ENCODE data around the gene RINL. TPM values are rescaled to one million over a fixed set of nuclear protein-coding genes. Genes with fewer than 3 reads are reported as not detected.
A peak's percentile ranks its signal among the peaks of the same experiment; 100 is the strongest.

Gene RINL
- total and polyA plus RNA-seq, 8 donors, result 6.5 to 26.2 (median 10.6) TPM

GRCh38 chr19:38869836-38870607 is 8.1 kb downstream of the RINL start:
- WGBS, 2 donors, result 18 to 24% methylated on average over 42 to 62 of the region's 62 CpGs

DNA sequence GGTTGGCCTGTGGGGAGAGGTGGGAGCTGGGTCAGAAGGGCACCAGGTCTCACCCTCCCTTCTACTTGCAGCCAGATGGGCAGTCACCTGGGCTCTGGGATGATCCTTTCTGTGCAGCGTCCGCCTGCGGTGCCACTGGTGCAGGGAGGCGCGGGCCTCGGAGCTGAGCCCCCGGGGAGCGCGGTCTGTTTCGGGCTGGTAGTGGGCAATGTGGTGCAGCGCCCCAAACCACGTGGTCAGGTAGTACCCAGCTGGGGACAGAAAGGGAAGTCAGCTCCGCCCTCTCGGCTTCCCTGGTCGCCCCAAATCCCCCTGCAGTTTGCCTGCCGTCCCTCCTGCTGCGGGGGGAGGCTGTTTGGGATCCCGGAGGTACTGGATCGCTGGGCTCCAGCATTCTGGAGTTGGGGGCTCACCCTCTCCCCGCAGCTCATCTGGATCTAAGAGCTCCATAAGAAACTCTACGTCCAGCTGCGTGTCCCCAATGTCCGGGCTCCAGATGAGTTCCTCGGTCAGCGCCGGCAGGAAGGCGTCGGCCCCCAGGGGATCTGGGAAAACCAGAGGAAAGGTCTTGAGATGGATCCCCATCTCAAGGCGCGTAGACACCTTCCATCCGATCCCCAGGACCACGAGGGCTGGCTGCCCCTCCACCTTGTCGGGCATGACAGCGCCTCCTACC is 8.8 kb downstream of the RINL start:
- Histone ChIP-seq H3K4me1 (peaks cover 3 to 16% (median 9%) of the 10 kb centered on the region in 3 donors), H3K4me3 (peak overlapping the region; percentile 20 to 68 (median 44)), H3K9me3 (no peaks in the 10 kb centered on the region), H3K27ac (peak overlapping the region in 1 of 4 donors; percentile 37), H3K36me3 (no peaks in the 10 kb centered on the region), H3K27me3 (no peaks in the 10 kb centered on the region)
- FAIRE-seq (no peak), DNase-seq (peak in 4 of 6 donors; percentile 41 to 71 (median 58)), ATAC-seq (peak; percentile 40 to 72 (median 55))
- TF ChIP-seq, protein P1, sequence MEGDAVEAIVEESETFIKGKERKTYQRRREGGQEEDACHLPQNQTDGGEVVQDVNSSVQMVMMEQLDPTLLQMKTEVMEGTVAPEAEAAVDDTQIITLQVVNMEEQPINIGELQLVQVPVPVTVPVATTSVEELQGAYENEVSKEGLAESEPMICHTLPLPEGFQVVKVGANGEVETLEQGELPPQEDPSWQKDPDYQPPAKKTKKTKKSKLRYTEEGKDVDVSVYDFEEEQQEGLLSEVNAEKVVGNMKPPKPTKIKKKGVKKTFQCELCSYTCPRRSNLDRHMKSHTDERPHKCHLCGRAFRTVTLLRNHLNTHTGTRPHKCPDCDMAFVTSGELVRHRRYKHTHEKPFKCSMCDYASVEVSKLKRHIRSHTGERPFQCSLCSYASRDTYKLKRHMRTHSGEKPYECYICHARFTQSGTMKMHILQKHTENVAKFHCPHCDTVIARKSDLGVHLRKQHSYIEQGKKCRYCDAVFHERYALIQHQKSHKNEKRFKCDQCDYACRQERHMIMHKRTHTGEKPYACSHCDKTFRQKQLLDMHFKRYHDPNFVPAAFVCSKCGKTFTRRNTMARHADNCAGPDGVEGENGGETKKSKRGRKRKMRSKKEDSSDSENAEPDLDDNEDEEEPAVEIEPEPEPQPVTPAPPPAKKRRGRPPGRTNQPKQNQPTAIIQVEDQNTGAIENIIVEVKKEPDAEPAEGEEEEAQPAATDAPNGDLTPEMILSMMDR (IDR thresholded peaks at IDR 0.05), result no peak
- intact Hi-C loops (cut with DNase I), result no loop called here
- WGBS, 2 donors, result 5 to 7% methylated on average over 34 of the region's 34 CpGs

More at GRCh38 chr19:38869836-38870607, 8.1 kb downstream of the RINL start:
- TF ChIP-seq, protein P1 (IDR thresholded peaks at IDR 0.05), result peak; percentile 80 to 93 (median 86)
- intact Hi-C loops (cut with DNase I), result no loop called here
- FAIRE-seq (no peak), ATAC-seq (peak; percentile 96 to 97 (median 97)), DNase-seq (peak; percentile 83 to 98 (median 94))
- H3K4me3 ChIP-seq, result peak overlapping the region; percentile 20 to 68 (median 44)
- H3K9me3 ChIP-seq, result no peaks in the 10 kb centered on the region
- H3K27me3 ChIP-seq, result no peaks in the 10 kb centered on the region
- peaks cover 3 to 12% (median 9%) of the 10 kb centered on the region in 3 donors for H3K4me1 ChIP-seq
- peak overlapping the region in 1 of 4 donors; percentile 37 for H3K27ac ChIP-seq
- no peaks in the 10 kb centered on the region for H3K36me3 ChIP-seq

DNA sequence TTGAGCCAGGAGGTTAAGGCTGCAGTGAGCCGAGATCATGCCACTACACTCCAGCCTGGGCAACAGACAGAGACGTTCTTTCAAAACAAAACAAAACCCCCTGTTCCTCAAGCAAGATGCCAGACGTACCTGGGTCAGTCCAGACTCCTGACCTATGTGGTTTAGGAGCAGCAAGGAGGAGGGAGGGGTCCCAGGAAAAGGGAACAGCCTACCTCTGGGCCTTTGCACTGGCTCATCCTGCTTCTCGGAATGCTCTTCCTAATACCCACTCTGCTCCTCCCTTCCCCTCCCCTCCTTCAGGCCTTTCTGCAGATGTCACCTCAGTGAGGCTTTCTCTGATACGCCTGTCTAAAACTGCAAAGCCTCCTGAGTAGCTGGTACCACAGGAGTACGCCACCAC is 9.5 kb downstream of the RINL start:
- TF ChIP-seq, protein P1 (IDR thresholded peaks at IDR 0.05), result no peak
- no peak overlapping the region for H3K27ac ChIP-seq
- no peaks in the 10 kb centered on the region for H3K9me3 ChIP-seq
- DNase-seq (no peak), FAIRE-seq (no peak), ATAC-seq (no peak)
- no peaks in the 10 kb centered on the region for H3K27me3 ChIP-seq
- 84 to 91% methylated on average over 6 of the region's 6 CpGs for WGBS, 2 donors
- intact Hi-C loops (cut with DNase I), result no loop called here
- peaks cover 3 to 18% (median 9%) of the 10 kb centered on the region in 3 donors for H3K4me1 ChIP-seq
- peak overlapping the region in 2 of 4 donors; percentile 44 to 68 for H3K4me3 ChIP-seq
- H3K36me3 ChIP-seq, result no peaks in the 10 kb centered on the region

GRCh38 chr19:38867171-38867780 is 10.8 kb downstream of the RINL start:
- DNase-seq, result no peak
- TF ChIP-seq, protein P1 (IDR thresholded peaks at IDR 0.05), result no peak
- no peaks in the 10 kb centered on the region for H3K27me3 ChIP-seq
- FAIRE-seq, result peak; percentile 78
- WGBS, 2 donors, result 86 to 88% methylated on average over 10 of the region's 10 CpGs
- no peaks in the 10 kb centered on the region for H3K9me3 ChIP-seq
- H3K4me1 ChIP-seq, result peaks cover 10 to 28% (median 10%) of the 10 kb centered on the region in 3 donors
- no peak overlapping the region for H3K27ac ChIP-seq
- H3K36me3 ChIP-seq, result no peaks in the 10 kb centered on the region
- ATAC-seq, result no peak
- intact Hi-C loops (cut with DNase I), result no loop called here
- H3K4me3 ChIP-seq, result no peak overlapping the region

All from pancreas (tissue), 10 donors.